ENCODE results near the gene LAPTM5.

DNA sequence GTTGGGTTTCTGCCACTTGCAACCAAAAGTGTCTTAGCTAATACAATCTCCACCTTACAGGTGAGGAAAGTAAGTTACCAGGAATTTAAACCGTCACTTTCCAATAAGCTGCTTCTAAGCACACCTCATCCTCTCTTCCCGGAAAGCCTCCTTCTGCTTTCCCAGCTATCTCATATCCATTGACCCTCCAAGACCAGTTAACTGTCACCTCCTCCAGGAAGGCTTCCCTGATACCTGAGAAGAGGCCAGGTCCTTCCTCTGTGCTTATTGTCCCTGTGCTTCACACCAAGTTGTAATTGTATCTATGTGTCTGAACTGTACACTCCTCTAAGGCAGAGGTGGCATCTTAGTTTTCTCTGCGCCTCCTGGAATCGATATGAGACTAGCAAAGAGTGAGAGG, 23.0 kb downstream of the LAPTM5 start:
- TF ChIP-seq, protein P1, sequence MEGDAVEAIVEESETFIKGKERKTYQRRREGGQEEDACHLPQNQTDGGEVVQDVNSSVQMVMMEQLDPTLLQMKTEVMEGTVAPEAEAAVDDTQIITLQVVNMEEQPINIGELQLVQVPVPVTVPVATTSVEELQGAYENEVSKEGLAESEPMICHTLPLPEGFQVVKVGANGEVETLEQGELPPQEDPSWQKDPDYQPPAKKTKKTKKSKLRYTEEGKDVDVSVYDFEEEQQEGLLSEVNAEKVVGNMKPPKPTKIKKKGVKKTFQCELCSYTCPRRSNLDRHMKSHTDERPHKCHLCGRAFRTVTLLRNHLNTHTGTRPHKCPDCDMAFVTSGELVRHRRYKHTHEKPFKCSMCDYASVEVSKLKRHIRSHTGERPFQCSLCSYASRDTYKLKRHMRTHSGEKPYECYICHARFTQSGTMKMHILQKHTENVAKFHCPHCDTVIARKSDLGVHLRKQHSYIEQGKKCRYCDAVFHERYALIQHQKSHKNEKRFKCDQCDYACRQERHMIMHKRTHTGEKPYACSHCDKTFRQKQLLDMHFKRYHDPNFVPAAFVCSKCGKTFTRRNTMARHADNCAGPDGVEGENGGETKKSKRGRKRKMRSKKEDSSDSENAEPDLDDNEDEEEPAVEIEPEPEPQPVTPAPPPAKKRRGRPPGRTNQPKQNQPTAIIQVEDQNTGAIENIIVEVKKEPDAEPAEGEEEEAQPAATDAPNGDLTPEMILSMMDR (IDR thresholded peaks at IDR 0.05) = no peak
- TF ChIP-seq POLR2A (IDR thresholded peaks at IDR 0.05) (no peak), POLR2AphosphoS5 (IDR thresholded peaks at IDR 0.05) (no peak)

All from gastroesophageal sphincter (tissue), 3 donors.